Kidney tubule cell (primary cell): ENCODE measurements around the gene SLC40A1.

Experiments
- DNase-seq: peaks from one replicate; pipeline ENCODE4 v3.0.0-alpha.2; 2018; ENCODE audit warnings: low spot score

SLC40A1 gene

DNA sequence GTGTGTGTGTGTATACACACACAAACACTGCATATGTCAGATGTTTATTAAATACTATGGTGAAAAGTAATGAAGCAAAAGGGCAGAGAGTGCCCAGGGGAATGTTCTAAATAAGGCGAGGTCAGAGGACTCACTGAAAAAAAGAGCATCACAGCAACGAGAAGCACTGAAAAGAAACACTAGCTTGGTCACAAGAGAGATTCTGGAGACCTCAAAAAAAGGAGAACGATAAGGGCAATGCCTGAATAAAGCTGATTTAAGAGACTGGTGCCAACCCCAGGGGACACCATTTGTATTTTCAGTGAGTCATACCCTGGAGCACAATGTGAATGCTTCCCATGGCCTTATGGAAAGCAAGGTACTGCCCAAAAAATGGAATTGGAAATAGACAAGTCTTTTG is 14.5 kb downstream of the SLC40A1 start:
- no peak for DNase-seq

DNA sequence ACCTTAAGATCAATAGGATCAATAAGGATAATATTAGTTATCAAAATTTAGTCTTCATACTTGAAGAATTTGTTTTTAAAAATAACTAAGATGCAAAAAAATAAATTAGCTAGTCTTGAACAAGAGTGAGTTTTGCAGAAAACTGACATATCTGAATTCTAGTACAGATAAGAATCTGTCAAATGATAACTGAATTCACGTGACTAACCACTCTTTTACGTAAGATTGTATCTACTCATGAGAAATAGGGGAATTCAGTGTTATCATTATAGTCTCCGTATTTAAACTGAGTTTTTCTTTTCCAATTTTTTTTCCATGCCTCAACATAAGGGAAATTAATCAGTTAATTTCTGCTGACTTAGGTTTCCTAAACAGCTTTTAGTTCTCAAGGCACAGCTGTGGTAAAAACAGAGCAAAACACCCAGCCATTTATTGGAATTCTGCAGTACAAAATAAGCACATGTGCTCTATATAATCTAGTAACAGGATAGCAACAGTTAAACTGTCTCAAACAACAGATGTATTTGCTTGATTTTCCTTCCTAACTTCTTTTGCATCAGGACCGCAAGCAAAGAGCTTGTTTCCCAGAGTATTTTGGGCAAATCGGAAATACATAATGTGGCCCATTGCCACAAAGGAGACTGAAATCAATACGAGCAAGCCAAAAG is 19.1 kb downstream of the SLC40A1 start:
- DNase-seq = no peak

GRCh38 chr2:189560273-189560586 is 20.4 kb downstream of the SLC40A1 start:
- no peak for DNase-seq

DNA sequence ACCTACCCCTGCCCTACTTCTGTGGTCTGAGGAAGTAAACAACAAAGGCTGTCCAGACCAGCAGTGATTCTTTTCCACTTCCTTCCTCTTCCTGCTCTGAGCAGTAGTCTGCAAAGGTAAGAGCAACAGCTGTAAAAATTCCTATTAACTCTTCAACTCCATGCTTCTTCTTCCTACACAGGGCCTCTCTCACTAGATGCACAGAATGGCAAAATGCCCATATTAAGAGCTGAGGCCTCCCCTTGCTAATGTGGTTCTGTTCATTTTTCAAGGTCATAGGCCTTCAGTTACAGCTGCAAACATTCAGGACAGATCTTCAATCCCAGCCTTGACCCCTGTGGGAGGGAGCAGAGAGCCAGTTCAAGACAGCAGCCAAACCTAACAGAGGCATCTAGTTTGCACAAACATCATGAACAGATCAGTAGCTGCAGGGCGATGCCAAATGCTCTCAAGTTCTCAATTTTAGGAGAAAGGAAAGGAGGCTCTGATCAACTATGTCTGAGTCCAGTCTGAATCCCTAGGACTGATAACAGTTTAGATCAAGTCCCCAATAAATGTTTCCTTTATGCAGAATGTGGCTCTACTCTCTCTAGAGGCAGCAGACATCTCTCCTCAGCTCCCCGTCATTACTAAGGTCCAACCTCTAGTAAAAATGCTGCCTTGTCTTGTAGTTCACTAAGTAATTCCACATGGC is 20.9 kb downstream of the SLC40A1 start:
- no peak for DNase-seq

DNA sequence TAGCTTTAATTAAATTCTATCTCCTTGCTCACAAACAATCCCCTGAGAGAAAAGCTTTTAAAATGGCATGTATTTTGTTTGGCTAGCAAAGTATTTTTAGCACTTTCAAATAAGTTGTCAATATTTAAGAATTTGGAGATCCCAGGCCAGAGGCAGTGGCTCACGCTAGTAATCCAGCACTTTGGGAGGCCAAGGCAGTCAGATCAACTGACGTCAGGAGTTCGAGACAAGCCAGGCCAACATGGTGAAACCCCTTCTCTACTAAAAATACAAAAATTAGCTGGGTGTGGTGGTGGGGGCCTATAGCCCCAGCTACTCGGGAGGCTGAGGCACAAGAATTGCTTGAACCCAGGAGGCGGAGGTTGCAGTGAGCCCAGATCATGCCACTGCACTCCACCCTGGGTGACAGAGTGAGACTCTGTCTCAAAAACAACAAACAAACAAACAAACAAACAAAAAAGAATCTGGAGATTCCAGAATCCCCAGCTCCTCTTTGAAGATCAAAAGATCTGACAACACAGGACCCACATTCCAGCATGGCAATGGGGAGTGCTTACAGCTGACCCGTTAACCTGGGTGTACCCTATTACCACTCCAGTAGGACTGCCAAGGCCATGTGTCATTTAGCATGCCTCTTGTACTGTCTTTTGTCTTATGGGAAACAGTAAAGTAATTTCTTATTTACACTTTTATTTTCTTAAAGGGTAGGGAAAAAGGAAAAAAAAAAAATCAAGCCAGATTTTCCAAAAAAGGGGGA is 21.9 kb downstream of the SLC40A1 start:
- no peak for DNase-seq

DNA sequence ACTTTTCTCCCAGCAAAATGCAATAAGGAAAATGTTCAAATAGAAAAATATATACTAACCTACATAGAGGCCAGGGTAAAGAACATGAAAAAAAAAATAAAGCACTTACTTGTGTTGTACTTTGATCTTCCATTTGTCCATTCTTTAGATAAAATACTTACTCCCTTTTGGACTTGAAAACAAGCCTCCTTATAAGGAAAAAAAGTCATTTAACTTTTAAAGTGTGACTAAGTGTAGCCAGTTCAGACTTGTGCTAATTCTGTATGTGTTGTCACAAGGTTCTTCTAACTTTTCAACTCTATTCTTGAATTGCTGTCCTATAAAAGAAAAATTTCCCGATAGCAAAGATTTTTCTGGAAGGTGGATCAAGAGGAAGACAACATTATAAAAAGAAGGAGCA is 23.2 kb downstream of the SLC40A1 start:
- DNase-seq = no peak

GRCh38 chr2:189556526-189556925 is 24.1 kb downstream of the SLC40A1 start:
- DNase-seq = no peak

DNA sequence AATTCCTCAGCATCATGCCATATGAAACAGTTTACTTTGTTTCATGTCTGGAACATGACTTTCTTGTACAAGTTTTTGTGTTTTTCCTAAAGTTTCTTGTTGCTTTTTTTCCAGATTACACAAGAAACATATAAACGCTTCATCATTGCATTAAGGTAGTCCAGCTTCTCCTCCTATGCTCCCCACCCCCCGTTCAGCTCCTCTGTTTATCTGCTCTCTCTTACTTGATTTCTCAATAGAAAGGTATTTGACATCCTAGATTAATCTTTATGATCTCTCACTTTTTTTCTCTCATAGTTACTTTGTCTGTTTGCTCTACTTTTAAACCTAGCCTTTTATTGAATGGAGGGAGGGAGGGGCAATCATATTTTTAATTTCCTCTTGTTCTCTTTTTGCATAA is 25.4 kb downstream of the SLC40A1 start:
- no peak for DNase-seq

DNA sequence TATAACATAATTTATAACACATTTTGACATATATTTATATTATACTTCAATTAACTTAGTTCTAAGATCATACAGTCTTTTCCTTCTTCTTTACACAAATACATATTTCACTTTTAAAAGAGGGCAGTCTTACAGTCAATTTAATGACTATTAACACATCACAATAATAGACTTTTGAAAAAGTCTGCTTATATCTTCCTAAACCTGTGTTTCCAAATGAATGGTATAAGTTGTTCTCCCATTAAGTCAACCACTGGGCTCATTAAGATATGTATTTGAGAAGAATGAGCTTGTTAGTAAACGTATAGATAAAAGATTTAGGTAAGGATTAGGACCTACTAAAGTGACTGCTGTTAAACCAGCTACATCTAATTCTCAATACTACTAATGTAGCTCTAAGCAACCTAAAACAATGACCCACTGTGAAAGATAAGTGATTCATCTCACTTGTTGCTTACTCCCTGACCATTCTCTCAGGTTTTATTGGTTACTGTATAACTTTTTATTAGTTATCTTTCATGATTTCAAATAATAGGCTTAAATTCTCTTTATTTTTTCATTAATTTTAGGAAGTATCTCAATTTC is 27.0 kb downstream of the SLC40A1 start:
- peak; percentile 51 for DNase-seq

- DNase-seq = no peak
Observed at GRCh38 chr2:189552991-189553404, 27.6 kb downstream of the SLC40A1 start.

DNA sequence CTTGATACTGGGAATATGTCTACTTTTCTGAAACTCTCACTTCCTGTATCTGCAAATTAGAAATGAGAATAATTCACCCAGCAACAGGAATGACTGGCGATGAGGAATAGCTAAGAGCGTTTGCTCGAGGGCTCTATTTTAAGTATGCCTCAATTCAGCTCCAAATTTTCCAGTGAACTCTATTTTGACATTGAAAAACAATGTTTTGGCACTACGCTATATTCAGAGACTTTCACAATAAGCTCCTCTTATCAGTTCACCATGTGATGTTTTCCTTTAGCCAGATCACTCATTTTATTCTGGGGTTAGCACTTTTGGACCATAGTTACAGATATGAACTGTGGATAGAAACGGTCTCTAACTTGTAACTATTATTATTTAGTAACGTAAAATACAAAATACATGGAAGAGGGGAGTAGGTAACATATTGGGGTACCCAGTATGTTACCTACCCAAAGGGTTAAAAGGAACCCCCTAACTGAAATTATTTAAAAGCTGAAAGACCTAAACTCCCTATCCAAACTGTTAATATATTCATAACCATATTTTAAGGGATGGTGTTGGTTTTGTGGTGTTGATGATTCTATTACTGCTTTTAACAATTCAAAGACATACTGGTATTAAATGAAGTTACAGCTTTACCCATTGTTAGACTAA is 28.1 kb downstream of the SLC40A1 start:
- no peak for DNase-seq

- DNase-seq = no peak
Observed at GRCh38 chr2:189551808-189552207, 28.8 kb downstream of the SLC40A1 start.

- no peak for DNase-seq
Observed at GRCh38 chr2:189549449-189549832, 31.1 kb downstream of the SLC40A1 start.

DNA sequence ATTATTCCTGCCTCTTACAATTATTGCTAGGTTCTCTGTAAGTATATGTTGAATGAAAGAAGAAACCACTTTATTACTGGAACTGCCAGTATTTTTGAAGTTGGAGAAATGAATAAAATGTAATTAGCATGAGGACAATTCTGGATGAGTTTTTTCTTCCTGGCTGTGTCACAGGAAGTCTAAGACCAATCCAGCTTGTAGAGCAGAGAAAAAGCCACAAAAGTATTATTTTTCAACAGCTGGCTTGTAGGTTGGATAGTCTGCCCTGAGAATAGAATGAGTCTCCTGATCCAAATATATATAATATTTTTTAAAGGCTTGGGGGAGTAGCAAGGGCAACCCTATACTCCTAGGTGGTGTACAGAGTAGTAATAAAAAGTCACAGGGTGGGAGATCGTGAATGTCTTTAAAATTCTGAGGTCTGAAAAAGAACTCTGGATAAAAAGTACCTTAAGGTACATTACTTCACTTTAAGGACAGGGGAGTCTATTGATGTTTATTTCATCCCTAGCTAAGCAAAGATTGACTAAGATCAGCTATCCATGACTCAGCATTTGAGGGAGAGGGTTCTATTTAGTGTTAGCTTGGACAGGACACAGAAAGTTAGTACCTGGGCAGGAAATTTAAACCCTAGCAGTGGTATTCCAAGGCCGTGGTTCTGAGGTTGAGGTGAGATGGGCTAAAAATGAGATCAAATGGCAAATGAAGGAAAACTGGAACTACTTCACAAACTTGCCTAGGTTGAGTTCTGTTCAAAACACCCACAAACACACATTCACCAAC is 31.7 kb downstream of the SLC40A1 start:
- peak; percentile 32 for DNase-seq

GRCh38 chr2:189545418-189545817 is 35.2 kb downstream of the SLC40A1 start:
- DNase-seq = no peak

GRCh38 chr2:189544318-189545042 is 36.1 kb downstream of the SLC40A1 start:
- no peak for DNase-seq

GRCh38 chr2:189543367-189543766 is 37.2 kb downstream of the SLC40A1 start:
- no peak for DNase-seq

DNA sequence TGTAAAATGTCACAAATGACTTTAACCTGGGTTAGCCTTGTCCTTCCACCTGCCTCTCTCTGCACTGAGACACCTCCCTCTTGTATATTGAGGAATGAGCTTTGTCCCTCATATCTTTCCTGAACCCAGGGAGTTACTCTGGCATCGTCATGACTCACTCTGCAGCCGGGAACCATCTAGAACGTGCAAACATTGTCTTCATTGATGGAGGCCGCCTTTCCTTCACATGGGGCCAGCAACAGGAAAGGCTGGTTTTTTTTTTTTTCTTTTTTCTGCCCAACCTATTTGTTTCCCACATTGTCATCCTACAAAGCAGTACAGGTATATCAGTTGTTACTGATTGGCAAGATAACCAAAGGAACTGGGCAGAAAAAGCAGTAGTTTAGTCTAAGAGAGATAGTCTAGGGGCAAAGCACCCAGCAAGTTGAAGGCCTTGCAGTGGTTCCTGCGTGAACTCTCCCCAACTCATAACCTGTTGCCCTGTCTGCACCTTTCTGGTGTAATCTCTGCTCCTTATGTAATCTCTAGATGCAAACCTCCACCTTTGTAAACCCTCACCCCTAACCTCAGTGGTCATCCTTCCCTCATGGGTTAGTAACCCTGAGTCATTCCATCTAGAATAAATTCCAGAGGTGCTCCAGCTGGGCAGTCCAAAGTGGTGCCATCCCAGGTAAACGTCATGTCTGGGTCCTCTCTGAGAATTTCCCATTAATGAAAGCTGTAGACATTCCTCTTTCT is 38.3 kb downstream of the SLC40A1 start:
- DNase-seq = no peak

DNA sequence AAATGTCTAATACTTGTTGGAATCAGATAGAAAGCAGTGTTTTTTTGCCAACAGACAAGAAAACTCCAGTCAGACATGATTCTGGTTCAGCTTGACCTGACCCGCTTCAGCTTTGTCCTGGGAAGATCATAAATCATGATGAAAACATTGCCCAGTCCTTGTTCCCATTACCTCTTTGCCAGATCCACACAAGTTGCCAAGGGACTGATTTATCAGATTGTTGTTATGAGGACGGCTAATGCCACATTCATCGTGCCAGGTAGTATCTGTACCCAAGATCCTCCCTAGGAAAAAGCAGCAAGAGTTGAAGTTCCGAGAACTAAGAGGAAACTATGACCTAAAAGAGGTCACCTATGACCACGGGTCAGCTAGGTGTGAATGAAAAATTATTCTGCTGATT is 39.0 kb downstream of the SLC40A1 start:
- DNase-seq = no peak

DNA sequence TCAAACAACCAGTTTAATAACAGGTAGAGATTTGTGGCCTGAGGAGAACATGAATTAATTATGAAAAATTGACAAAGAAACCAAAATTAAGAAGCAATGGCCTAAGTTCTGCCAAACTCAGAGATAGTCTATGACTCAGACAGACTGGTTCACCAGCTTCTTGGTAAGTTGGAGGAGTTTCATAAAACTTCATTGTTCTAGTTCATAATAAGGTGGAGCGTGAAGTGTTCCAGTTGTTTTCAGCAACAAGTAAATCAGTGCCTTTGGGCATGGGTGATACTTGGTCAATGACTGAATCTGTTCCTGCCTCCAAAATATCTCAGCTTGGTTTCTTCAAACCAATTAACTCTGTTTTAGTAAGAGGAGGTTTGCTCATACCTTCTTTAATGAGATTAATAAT is 40.0 kb downstream of the SLC40A1 start:
- no peak for DNase-seq
